Measurements from ENCODE around the gene CNTN4.

Gene CNTN4

GRCh38 chr3:2536575-2536974 lies 437.9 kb downstream of the CNTN4 start:
- Histone ChIP-seq H3K27ac (no peak overlapping the region), H3K4me3 (no peak overlapping the region)
- no peak for DNase-seq (ENCODE audit: low spot score)
- no peak for TF ChIP-seq CTCF (IDR thresholded peaks at IDR 0.05)

DNA sequence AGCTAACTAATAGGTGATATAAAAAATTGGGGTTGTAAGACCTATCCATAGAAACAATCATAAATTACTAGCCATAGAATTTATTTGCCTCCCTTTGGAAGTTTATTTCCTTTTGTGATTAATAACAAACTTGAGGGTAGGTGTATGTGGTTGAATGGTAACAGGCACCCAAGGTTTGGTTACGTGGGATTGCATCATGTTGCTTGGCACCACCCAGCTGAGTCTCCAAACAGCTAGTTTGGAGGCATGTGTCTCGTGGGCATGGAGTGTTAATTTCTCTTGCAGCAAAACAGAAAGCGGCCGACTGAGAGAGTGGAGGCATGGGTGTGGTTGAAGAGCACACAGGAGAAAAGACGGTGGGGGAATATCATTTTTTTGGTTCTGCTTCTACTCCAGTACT lies 441.4 kb downstream of the CNTN4 start:
- H3K27ac ChIP-seq: no peak overlapping the region
- no peak for TF ChIP-seq CTCF (IDR thresholded peaks at IDR 0.05)
- H3K4me3 ChIP-seq: no peak overlapping the region
- no peak for DNase-seq (ENCODE audit: low spot score)

GRCh38 chr3:2543247-2543646 lies 444.6 kb downstream of the CNTN4 start:
- DNase-seq (ENCODE audit: low spot score): no peak
- H3K4me3 ChIP-seq: no peak overlapping the region
- TF ChIP-seq CTCF (IDR thresholded peaks at IDR 0.05): no peak

GRCh38 chr3:2544212-2544611 lies 445.5 kb downstream of the CNTN4 start:
- no peak for DNase-seq (ENCODE audit: low spot score)
- Histone ChIP-seq H3K4me3 (no peak overlapping the region), H3K27ac (no peak overlapping the region)
- no peak for TF ChIP-seq CTCF (IDR thresholded peaks at IDR 0.05)

More at GRCh38 chr3:2543247-2543646, 444.6 kb downstream of the CNTN4 start:
- H3K27ac ChIP-seq: no peak overlapping the region

GRCh38 chr3:2544718-2545117 lies 446.1 kb downstream of the CNTN4 start:
- DNase-seq (ENCODE audit: low spot score): no peak
- H3K4me3 ChIP-seq: no peak overlapping the region
- no peak for TF ChIP-seq CTCF (IDR thresholded peaks at IDR 0.05)
- no peak overlapping the region for H3K27ac ChIP-seq

- H3K4me3 ChIP-seq: no peak overlapping the region
- no peak for DNase-seq (ENCODE audit: low spot score)
- TF ChIP-seq CTCF (IDR thresholded peaks at IDR 0.05): no peak
- no peak overlapping the region for H3K27ac ChIP-seq
Observed at GRCh38 chr3:2547049-2547448, 448.4 kb downstream of the CNTN4 start.

DNA sequence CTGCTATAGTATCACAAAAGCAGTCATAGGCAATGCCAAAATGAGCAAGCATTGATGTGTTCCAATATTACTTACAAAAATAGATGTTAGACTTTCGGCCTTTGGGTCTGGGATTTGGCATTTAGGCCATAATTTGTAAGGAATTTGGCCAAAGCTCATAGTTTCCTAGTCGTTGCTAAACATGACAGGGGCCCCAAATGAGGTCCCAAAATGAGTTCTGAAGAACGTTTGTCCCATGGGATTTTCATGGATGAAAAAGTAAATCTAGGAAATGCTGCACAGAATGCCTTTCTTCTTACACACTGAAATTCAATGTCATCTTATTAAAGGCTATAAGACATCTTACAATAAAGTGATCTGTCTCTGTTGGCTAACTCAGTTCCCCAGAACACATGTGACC lies 456.0 kb downstream of the CNTN4 start:
- Histone ChIP-seq H3K4me3 (no peak overlapping the region), H3K27ac (no peak overlapping the region)
- no peak for DNase-seq (ENCODE audit: low spot score)
- TF ChIP-seq CTCF (IDR thresholded peaks at IDR 0.05): no peak

Measured in coronary artery (tissue), 2 donors.